H1 (cell line): ENCODE measurements around the gene DBP. TPM values are rescaled to one million over a fixed set of nuclear protein-coding genes. Genes with fewer than 3 reads are reported as not detected.
A peak's percentile ranks its signal among the peaks of the same experiment; 100 is the strongest.

Experiments
- CTCF ChIA-PET: fragments of 300-600 bp; sonication (Branson Sonifier 250); formaldehyde crosslinking; loops from one replicate; lab custom pipeline; 2021; ENCODE audit not compliant: partially characterized antibody; lab: Charles Lee
- POLR2A ChIA-PET: fragments of 300-600 bp; sonication (Branson Sonifier 250); formaldehyde crosslinking; loops from one replicate; lab custom pipeline; 2021; ENCODE audit warnings: inconsistent platforms; ENCODE audit not compliant: partially characterized antibody; lab: Charles Lee
- DNase-seq, 2 experiments: peaks; one replicate each; pipeline versions ENCODE4 v3.0.0 to v3.0.0-alpha.2; 2010 to 2022; ENCODE audit warnings: low spot score in 2 of 2, low read depth in 1 of 2, mixed read lengths in 1 of 2
- FAIRE-seq: peaks from 2 replicates; lab custom pipeline; 2011; peaks lifted over from hg19 to GRCh38; lab: Jason Lieb, UNC
- H2AFZ ChIP-seq: 2 replicates; pipeline ENCODE4 v1.8.1; 2012; ENCODE audit warnings: low read length, inconsistent platforms
- H2AK5ac ChIP-seq: 2 replicates; pipeline ENCODE4 v1.6.1; 2013; ENCODE audit warnings: low read depth, low read length
- H2BK120ac ChIP-seq: replicated peaks from 2 replicates; pipeline ENCODE3; 2013; ENCODE audit warnings: low read depth, low read length, inconsistent platforms
- H2BK12ac ChIP-seq: 2 replicates; pipeline ENCODE4 v1.6.1; 2013; ENCODE audit warnings: low read depth, low read length
- H2BK15ac ChIP-seq: 2 replicates; pipeline ENCODE4 v1.6.1; 2013; ENCODE audit warnings: low read length
- H2BK20ac ChIP-seq: 2 replicates; pipeline ENCODE4 v1.6.1; 2013; ENCODE audit warnings: low read length
- H2BK5ac ChIP-seq: 2 replicates; pipeline ENCODE4 v1.6.1; 2013; ENCODE audit warnings: low read depth, low read length
- H3K14ac ChIP-seq: 2 replicates; pipeline ENCODE4 v1.6.1; 2013; ENCODE audit warnings: inconsistent platforms; ENCODE audit not compliant: insufficient read length
- H3K18ac ChIP-seq: 2 replicates; pipeline ENCODE4 v1.6.1; 2013; ENCODE audit warnings: low read length; ENCODE audit errors: extremely low read depth
- H3K23ac ChIP-seq: 2 replicates; pipeline ENCODE4 v1.6.1; 2013; ENCODE audit warnings: inconsistent platforms; ENCODE audit not compliant: insufficient read length
- H3K23me2 ChIP-seq: 2 replicates; pipeline ENCODE4 v1.6.1; 2013; ENCODE audit warnings: low read depth, low read length
- H3K27ac ChIP-seq: 2 replicates; pipeline ENCODE4 v1.6.1; 2011; ENCODE audit warnings: low read depth, low read length, inconsistent platforms
- H3K27me3 ChIP-seq, 4 experiments: replicated peaks in 1 of 4; 1 replicate in 1 of 4; 2 replicates in 3 of 4; pipeline versions ENCODE4 v1.6.1 to v1.8.1; 2011 to 2013; ENCODE audit warnings: low read length in 3 of 4, mild to moderate bottlenecking in 3 of 4, inconsistent platforms in 2 of 4, mixed read lengths in 2 of 4, moderate library complexity in 1 of 4; ENCODE audit not compliant: control insufficient read depth in 3 of 4, insufficient read depth in 3 of 4; ENCODE audit errors: extremely low read depth in 1 of 4
- H3K36me3 ChIP-seq, 4 experiments: 2 replicates each; pipeline versions ENCODE4 v1.6.1 to v1.8.1; 2011 to 2013; ENCODE audit warnings: mild to moderate bottlenecking in 4 of 4, low read length in 3 of 4, moderate library complexity in 2 of 4, control low read depth in 1 of 4, inconsistent platforms in 1 of 4; ENCODE audit not compliant: insufficient read depth in 4 of 4, control insufficient read depth in 2 of 4
- H3K4ac ChIP-seq: replicated peaks from 2 replicates; pipeline ENCODE3; 2013; ENCODE audit warnings: low read length, low read depth, mixed read lengths, inconsistent platforms; ENCODE audit not compliant: insufficient read length
- H3K4me1 ChIP-seq, 4 experiments: replicated peaks in 1 of 4; 1 replicate in 1 of 4; 2 replicates in 3 of 4; pipeline versions ENCODE4 v1.6.1 to v1.8.1; 2011 to 2013; ENCODE audit warnings: low read length in 3 of 4, inconsistent platforms in 2 of 4, mixed read lengths in 1 of 4; ENCODE audit not compliant: insufficient read depth in 4 of 4, control insufficient read depth in 3 of 4
- H3K4me2 ChIP-seq, 2 experiments: 2 replicates each; pipeline versions ENCODE4 v1.6.1 to v1.8.1; 2011 to 2013; ENCODE audit warnings: low read depth in 2 of 2, low read length in 2 of 2, control low read depth in 1 of 2, inconsistent platforms in 1 of 2, mild to moderate bottlenecking in 1 of 2; ENCODE audit not compliant: insufficient read depth in 1 of 2
- H3K4me3 ChIP-seq, 4 experiments: fragments of 200-600, 300-600 bp in 1 of 4; sonication (generic), shearing (Covaris generic), sonication (Bioruptor Twin) in 1 of 4; 2 replicates each; pipeline versions ENCODE4 v1.5.1 to v1.8.1; 2011 to 2016; ENCODE audit warnings: low read length in 4 of 4, low read depth in 3 of 4, control low read depth in 2 of 4, inconsistent platforms in 2 of 4, mild to moderate bottlenecking in 2 of 4, mixed read lengths in 1 of 4, moderate library complexity in 1 of 4; ENCODE audit not compliant: insufficient read depth in 2 of 4; ENCODE audit errors: extremely low read depth in 1 of 4
- H3K56ac ChIP-seq: replicated peaks from 2 replicates; pipeline ENCODE3; 2013; ENCODE audit warnings: low read depth, mild to moderate bottlenecking, mixed read lengths, low read length, inconsistent platforms; ENCODE audit not compliant: insufficient read length
- H3K79me1 ChIP-seq: 2 replicates; pipeline ENCODE4 v1.6.1; 2013; ENCODE audit warnings: low read depth, low read length, control low read depth
- H3K79me2 ChIP-seq, 2 experiments: 2 replicates each; pipeline versions ENCODE4 v1.6.1 to v1.8.1; 2012 to 2013; ENCODE audit warnings: low read length in 2 of 2, mild to moderate bottlenecking in 2 of 2, inconsistent platforms in 1 of 2; ENCODE audit not compliant: insufficient read depth in 2 of 2, control insufficient read depth in 1 of 2
- H3K9ac ChIP-seq, 4 experiments: replicated peaks in 1 of 4; 1 replicate in 1 of 4; 2 replicates in 3 of 4; pipeline versions ENCODE4 v1.6.1 to v1.8.1; 2011 to 2013; ENCODE audit warnings: low read depth in 3 of 4, low read length in 3 of 4, control low read depth in 2 of 4, mild to moderate bottlenecking in 2 of 4, moderate library complexity in 2 of 4, inconsistent platforms in 1 of 4; ENCODE audit errors: extremely low read depth in 1 of 4
- H3K9me3 ChIP-seq, 2 experiments: 2 replicates each; pipeline versions ENCODE4 v1.6.1 to v1.8.1; 2012 to 2013; ENCODE audit warnings: mild to moderate bottlenecking in 2 of 2, moderate library complexity in 2 of 2, control low read depth in 1 of 2, inconsistent platforms in 1 of 2, low read depth in 1 of 2, low read length in 1 of 2, mixed read lengths in 1 of 2; ENCODE audit not compliant: insufficient read depth in 2 of 2
- H4K20me1 ChIP-seq, 2 experiments: replicated peaks in 1 of 2; 2 replicates each; pipeline versions ENCODE3 to v1.8.1; 2011 to 2013; ENCODE audit warnings: inconsistent platforms in 2 of 2, low read length in 2 of 2, mild to moderate bottlenecking in 1 of 2; ENCODE audit not compliant: insufficient read depth in 2 of 2, control insufficient read depth in 1 of 2
- H4K5ac ChIP-seq: 2 replicates; pipeline ENCODE4 v1.6.1; 2013; ENCODE audit warnings: low read length, low read depth, mixed read lengths, inconsistent platforms; ENCODE audit not compliant: insufficient read length
- H4K8ac ChIP-seq: 2 replicates; pipeline ENCODE4 v1.8.0; 2013; ENCODE audit warnings: mild to moderate bottlenecking, moderate library complexity, low read length, inconsistent platforms; ENCODE audit not compliant: insufficient read depth; ENCODE audit errors: extremely low read depth
- H4K91ac ChIP-seq: replicated peaks from 2 replicates; pipeline ENCODE3; 2013; ENCODE audit warnings: low read length, mixed read lengths, inconsistent platforms; ENCODE audit not compliant: insufficient read length
- BACH1 ChIP-seq: IDR thresholded peaks from 2 replicates; pipeline ENCODE4 v1.6.1; 2012; ENCODE audit warnings: low read length, improper control_type of control experiment
- BCL11A ChIP-seq, 2 experiments: IDR thresholded peaks; one replicate each; pipeline ENCODE4 v1.6.1; 2011; ENCODE audit warnings: low read depth in 2 of 2, low read length in 2 of 2, mild to moderate bottlenecking in 2 of 2
- CBX8 ChIP-seq: fragments of 300-800, 300-1000 bp; sonication (generic); IDR thresholded peaks from 2 replicates; pipeline ENCODE4 v1.7.1; 2016; ENCODE audit warnings: low read depth, low read length, borderline replicate concordance
- CREB1 ChIP-seq: IDR thresholded peaks from 2 replicates; pipeline ENCODE4 v1.6.1; 2012; ENCODE audit warnings: inconsistent platforms
- HDAC6 ChIP-seq: IDR thresholded peaks from one replicate; pipeline ENCODE4 v1.7.1; 2012; ENCODE audit warnings: low read depth, mild to moderate bottlenecking, inconsistent platforms, low read length, moderate library complexity
- POLR2AphosphoS5 ChIP-seq: IDR thresholded peaks from 2 replicates; pipeline ENCODE4 v1.6.1; 2011; ENCODE audit warnings: low read depth, low read length
- RXRA ChIP-seq: IDR thresholded peaks from 2 replicates; pipeline ENCODE4 v1.6.1; 2011; ENCODE audit warnings: low read depth, mild to moderate bottlenecking, low read length, moderate library complexity; ENCODE audit not compliant: insufficient read depth
- SAP30 ChIP-seq: fragments of 300-600 bp; sonication (generic); IDR thresholded peaks from 2 replicates; pipeline ENCODE4 v1.7.1; 2012; ENCODE audit warnings: low read length, moderate library complexity, mild to moderate bottlenecking, inconsistent platforms; ENCODE audit not compliant: insufficient read depth, insufficient replicate concordance
- SIX5 ChIP-seq: IDR thresholded peaks from 2 replicates; pipeline ENCODE4 v1.6.1; 2011; ENCODE audit warnings: mild to moderate bottlenecking, low read depth, low read length
- SP1 ChIP-seq: IDR thresholded peaks from 2 replicates; pipeline ENCODE4 v1.6.1; 2011; ENCODE audit warnings: low read depth, low read length
- SP4 ChIP-seq: IDR thresholded peaks from 2 replicates; pipeline ENCODE4 v1.6.1; 2012; ENCODE audit warnings: low read length, inconsistent platforms
- SUZ12 ChIP-seq: fragments of 200-600 bp; sonication (generic); IDR thresholded peaks from 2 replicates; pipeline ENCODE4 v1.6.1; 2012; ENCODE audit warnings: mild to moderate bottlenecking, inconsistent platforms, low read length, moderate library complexity, mixed read lengths
- WGBS, 2 experiments: shearing (Covaris generic) in 1 of 2; methylation state at CpG; one replicate each; pipeline versions ENCODE4 v1.1.6 to v1.1.7; 2013 to 2015; ENCODE audit warnings: low lambda C conversion rate in 2 of 2, mixed read lengths in 2 of 2, inconsistent platforms in 1 of 2, low coverage in 1 of 2, missing lambda C conversion rate in 1 of 2; ENCODE audit not compliant: insufficient replicate concordance in 2 of 2, insufficient coverage in 1 of 2, insufficient read length in 1 of 2; ENCODE audit errors: extremely low coverage in 1 of 2, missing lambda C conversion rate in 1 of 2; 5-methylcytosine and 5-hydroxymethylcytosine counted together
- polyA plus RNA-seq, 7 experiments: library from polyadenylated mRNA; depleted of rRNA in 3 of 7; stranded (reverse) in 5 of 7; unstranded in 2 of 7; fragments of >200 nt in 5 of 7; fragments of 200-250 nt in 2 of 7; gene quantifications; 1 replicate in 5 of 7; 2 replicates in 1 of 7; 4 replicates in 1 of 7; pipeline versions ENCODE4 v1.2.1 to v1.2.3, GENCODE V29; 2011 to 2013; ENCODE audit warnings: missing spikeins in 2 of 7, mixed read lengths in 2 of 7
- total RNA-seq: library from RNA; stranded (reverse); fragmentation: NEBNext Ultra II Directional; extraction: Animal tissue kit (Norgen Biotek cat#: 25700); gene quantifications from 2 replicates; pipeline ENCODE4 v1.2.1, GENCODE V29; 2021

DBP gene
- total and polyA plus RNA-seq, 2 of the 8 experiments (the other 6 are each of a cell fraction or from before 2014, with no cell fraction given), result 7.5 to 8.3 TPM

GRCh38 chr19:48629599-48630295 is 7.4 kb downstream of the DBP start:
- Histone ChIP-seq H3K4me2 (peak overlapping the region; percentile 69 to 83), H3K18ac (peak overlapping the region; percentile 90; the same call in 1 of the 2 replicates), H3K23ac (no peak overlapping the region), H4K8ac (peak overlapping the region; percentile 82), H4K5ac (peak overlapping the region; percentile 58), H2AK5ac (no peak overlapping the region), H3K79me2 (peaks cover 0 to 13% of the 10 kb centered on the region in 2 experiments; a peak in 3 of 4 replicates), H3K36me3 (peaks cover 0 to 11% (median 1%) of the 10 kb centered on the region in 4 experiments; a peak in 1 of 8 replicates), H2BK120ac (no peak overlapping the region), H2AFZ (no peak overlapping the region), H3K56ac (no peak overlapping the region), H3K4me3 (peak overlapping the region; percentile 11 to 55 (median 28); a peak in 7 of 8 replicates), H4K20me1 (peaks cover 2 to 11% of the 10 kb centered on the region in 2 experiments), H4K91ac (peak overlapping the region; percentile 83), H2BK5ac (peak overlapping the region; percentile 76), H3K14ac (no peak overlapping the region), H2BK20ac (no peak overlapping the region), H3K27me3 (no peaks in the 10 kb centered on the region), H3K79me1 (no peaks in the 10 kb centered on the region), H3K23me2 (peaks cover 16% of the 10 kb centered on the region), H3K27ac (no peak overlapping the region), H2BK15ac (no peak overlapping the region), H3K9ac (no peak overlapping the region; a peak in 1 of 7 replicates), H3K9me3 (no peaks in the 10 kb centered on the region), H3K4me1 (peaks cover 4 to 31% (median 21%) of the 10 kb centered on the region in 4 experiments), H3K4ac (peak overlapping the region; percentile 73), H2BK12ac (peak overlapping the region; percentile 81; the same call in 1 of the 2 replicates)
- FAIRE-seq (peak; percentile 63), DNase-seq (peak; percentile 97 to 100)
- 20% methylated on average over 48 of the region's 48 CpGs; no CpG with 5 or more reads in 1 of the 2 experiments for WGBS, 2 experiments
- ChIA-PET CTCF (interaction anchor here (0.6 to 2.1 kb wide), 12 partner anchors 9 to 149 kb away, joined by 3 to 6 read pairs (median 3); partner anchors contain the start of genes RPL18 and SPHK2), POLR2A (interaction anchor here (0.6 to 30.9 kb wide), 16 partner anchors 8 to 245 kb away, joined by 3 to 788 read pairs (median 4); partner anchors contain the start of genes CA11, FAM83E, FUT2 and RPL18)
- TF ChIP-seq SP1, result peak; percentile 26; the same call in 1 of the 2 replicates
- TF ChIP-seq BACH1, result no peak
- TF ChIP-seq CREB1, result peak; percentile 56; the same call in 1 of the 2 replicates
- TF ChIP-seq SIX5, result no peak
- TF ChIP-seq RXRA, result no peak
- TF ChIP-seq SP4, result peak; percentile 59
- TF ChIP-seq HDAC6, result peak; percentile 22
- TF ChIP-seq BCL11A (IDR thresholded peaks at IDR 0.05; ENCODE audit: low read depth in 2 of 2, low read length in 2 of 2), result no peak
- peak; percentile 74 for TF ChIP-seq POLR2AphosphoS5
- no peak for TF ChIP-seq SUZ12
- TF ChIP-seq SAP30, result no peak
- TF ChIP-seq CBX8, result no peak
